Body of pancreas (tissue), 4 donors: ENCODE results near the gene LAMTOR5. TPM values are rescaled to one million over a fixed set of nuclear protein-coding genes. Genes with fewer than 3 reads are reported as not detected.

Source experiments
- ATAC-seq: fragments of 150-250 bp; one replicate; pipeline ENCODE4 v1.9.1; 2016
- DNase-seq, 4 donors: peaks; one replicate each; pipeline ENCODE4 v3.0.0-alpha.2; 2019
- H3K27ac ChIP-seq, 4 donors: fragments of 200-600 bp; sonication (generic); 1 replicate in 3 of 4; 2 replicates in 1 of 4; pipeline versions ENCODE4 v1.5.1 to v1.6.1; 2016 to 2019; ENCODE audit warnings: mild to moderate bottlenecking in 1 of 4, mixed read lengths in 1 of 4, moderate library complexity in 1 of 4
- H3K27me3 ChIP-seq, 2 donors: fragments of 200-600 bp; sonication (generic); one replicate each; pipeline ENCODE4 v1.6.0; 2016; ENCODE audit warnings: mild to moderate bottlenecking in 1 of 2
- H3K36me3 ChIP-seq, 2 donors: fragments of 200-600 bp; sonication (generic); replicated peaks in 1 of 2; 2 replicates each; pipeline ENCODE4 v1.5.1; 2016; ENCODE audit warnings: low read depth in 2 of 2; ENCODE audit not compliant: insufficient read depth in 1 of 2
- H3K4me1 ChIP-seq: fragments of 200-600 bp; sonication (generic); one replicate; pipeline ENCODE4 v1.6.0; 2016
- H3K4me3 ChIP-seq, 2 donors: fragments of 200-600 bp; sonication (generic); 1 replicate in 1 of 2; 2 replicates in 1 of 2; pipeline ENCODE4 v1.5.1; 2016 to 2019
- H3K9me3 ChIP-seq, 3 donors: fragments of 200-600 bp; sonication (generic); 1 replicate in 2 of 3; 2 replicates in 1 of 3; pipeline ENCODE4 v1.5.1; 2016
- CTCF ChIP-seq, 7 experiments: fragments of 450-650 bp in 4 of 7; fragments of 200-600 bp in 3 of 7; sonication (generic) in 3 of 7; IDR thresholded peaks; one replicate each; pipeline ENCODE4 v1.5.1; 2016 to 2019; ENCODE audit warnings: antibody characterized with exemption in 7 of 7
- POLR2A ChIP-seq, 3 donors: fragments of 450-650 bp; IDR thresholded peaks; one replicate each; pipeline ENCODE4 v1.6.1; 2016; ENCODE audit warnings: antibody characterized with exemption in 3 of 3, mild to moderate bottlenecking in 2 of 3
- WGBS, 2 donors: methylation state at CpG; one replicate each; pipeline ENCODE4 v1.1.5; 2017; 5-methylcytosine and 5-hydroxymethylcytosine counted together
- intact Hi-C: fragments of 100-400 bp; cut with DNase I; formaldehyde crosslinking; loops from one replicate; pipeline ENCODE4 v1.15.1; 2023
- total RNA-seq, 2 donors: library from RNA; depleted of rRNA; stranded (reverse); fragments of >200 nt; gene quantifications; one replicate each; pipeline ENCODE4 v1.1.0, GENCODE V29; 2016

The LAMTOR5 gene
- total RNA-seq, 2 donors from 2014 or later = 8.6 to 25.4 TPM

- DNase-seq = no peak
- intact Hi-C loops = loop anchor here (10.0 kb wide), 1 partner anchor 139 kb away; no protein-coding TSS in a partner anchor
- no peak overlapping the region for H3K4me3 ChIP-seq
- no peak for ATAC-seq
- 68 to 89% methylated on average over 9 of the region's 9 CpGs for WGBS, 2 donors
- TF ChIP-seq POLR2A (IDR thresholded peaks at IDR 0.05) (no peak), CTCF (IDR thresholded peaks at IDR 0.05) (no peak)
- H3K9me3 ChIP-seq = no peaks in the 10 kb centered on the region
- H3K36me3 ChIP-seq = no peaks in the 10 kb centered on the region
- H3K27me3 ChIP-seq = no peaks in the 10 kb centered on the region
- no peak overlapping the region for H3K27ac ChIP-seq
- no peaks in the 10 kb centered on the region for H3K4me1 ChIP-seq
These were observed 46.3 kb upstream of the LAMTOR5 start for GRCh38 chr1:110453829-110454228.

GRCh38 chr1:110452330-110452729, 44.8 kb upstream of the LAMTOR5 start:
- Histone ChIP-seq H3K4me3 (no peak overlapping the region), H3K36me3 (no peaks in the 10 kb centered on the region), H3K27ac (no peak overlapping the region), H3K27me3 (no peaks in the 10 kb centered on the region), H3K4me1 (no peaks in the 10 kb centered on the region), H3K9me3 (no peaks in the 10 kb centered on the region)
- WGBS, 2 donors = 53 to 57% methylated on average over 7 of the region's 7 CpGs
- intact Hi-C loops = loop anchor here (10.0 kb wide), 1 partner anchor 138 kb away; no protein-coding TSS in a partner anchor
- no peak for ATAC-seq
- no peak for DNase-seq
- no peak for TF ChIP-seq POLR2A (IDR thresholded peaks at IDR 0.05)
- no peak for TF ChIP-seq CTCF (IDR thresholded peaks at IDR 0.05)

GRCh38 chr1:110450929-110451328, 43.4 kb upstream of the LAMTOR5 start, which contains the start of gene PROK1:
TSS of gene PROK1 (plus strand) at chr1:110451149. CDS start at chr1:110451217, 68 bp downstream.
- intact Hi-C loops = loop anchor here (10.0 kb wide), 1 partner anchor 136 kb away; no protein-coding TSS in a partner anchor
- H3K9me3 ChIP-seq = no peaks in the 10 kb centered on the region
- ATAC-seq (no peak), DNase-seq (no peak)
- H3K4me3 ChIP-seq = no peak within 1 kb of the TSS
- 47 to 51% methylated on average over 8 of the region's 8 CpGs for WGBS, 2 donors
- H3K27ac ChIP-seq = no peak within 1 kb of the TSS
- no peak for TF ChIP-seq CTCF (IDR thresholded peaks at IDR 0.05)
- no peak for TF ChIP-seq POLR2A (IDR thresholded peaks at IDR 0.05)
- H3K27me3 ChIP-seq = no peaks in the 10 kb centered on the region
- H3K36me3 ChIP-seq = no peaks in the 10 kb centered on the region
- no peaks in the 10 kb centered on the region for H3K4me1 ChIP-seq

- 25 to 30% methylated on average over 8 to 12 of the region's 12 CpGs for WGBS, 2 donors
- H3K4me3 ChIP-seq = no peak overlapping the region
- no peaks in the 10 kb centered on the region for H3K36me3 ChIP-seq
- no peaks in the 10 kb centered on the region for H3K9me3 ChIP-seq
- H3K27ac ChIP-seq = no peak overlapping the region
- intact Hi-C loops = loop anchor here (10.0 kb wide), 1 partner anchor 135 kb away; no protein-coding TSS in a partner anchor
- no peaks in the 10 kb centered on the region for H3K27me3 ChIP-seq
- TF ChIP-seq CTCF (IDR thresholded peaks at IDR 0.05) (no peak), POLR2A (IDR thresholded peaks at IDR 0.05) (no peak)
- ATAC-seq (no peak), DNase-seq (no peak)
- no peaks in the 10 kb centered on the region for H3K4me1 ChIP-seq
These were observed 42.5 kb upstream of the LAMTOR5 start for GRCh38 chr1:110449661-110450651.
